NCI-H524 treated with DMSO at 0.1 percent for 48 hours (cell line): Measurements from ENCODE around the gene FTO.
A peak's percentile ranks its signal among the peaks of the same experiment; 100 is the strongest.
"Not testable (repeated sequence)": the region's sequence is repeated elsewhere in the genome, so short reads cannot be mapped to it uniquely, and the experiment has no call there.

Source experiments
- DNase-seq: peaks from one replicate; lab custom pipeline; 2025; lab: John Stamatoyannopoulos, UW

Gene FTO

DNA sequence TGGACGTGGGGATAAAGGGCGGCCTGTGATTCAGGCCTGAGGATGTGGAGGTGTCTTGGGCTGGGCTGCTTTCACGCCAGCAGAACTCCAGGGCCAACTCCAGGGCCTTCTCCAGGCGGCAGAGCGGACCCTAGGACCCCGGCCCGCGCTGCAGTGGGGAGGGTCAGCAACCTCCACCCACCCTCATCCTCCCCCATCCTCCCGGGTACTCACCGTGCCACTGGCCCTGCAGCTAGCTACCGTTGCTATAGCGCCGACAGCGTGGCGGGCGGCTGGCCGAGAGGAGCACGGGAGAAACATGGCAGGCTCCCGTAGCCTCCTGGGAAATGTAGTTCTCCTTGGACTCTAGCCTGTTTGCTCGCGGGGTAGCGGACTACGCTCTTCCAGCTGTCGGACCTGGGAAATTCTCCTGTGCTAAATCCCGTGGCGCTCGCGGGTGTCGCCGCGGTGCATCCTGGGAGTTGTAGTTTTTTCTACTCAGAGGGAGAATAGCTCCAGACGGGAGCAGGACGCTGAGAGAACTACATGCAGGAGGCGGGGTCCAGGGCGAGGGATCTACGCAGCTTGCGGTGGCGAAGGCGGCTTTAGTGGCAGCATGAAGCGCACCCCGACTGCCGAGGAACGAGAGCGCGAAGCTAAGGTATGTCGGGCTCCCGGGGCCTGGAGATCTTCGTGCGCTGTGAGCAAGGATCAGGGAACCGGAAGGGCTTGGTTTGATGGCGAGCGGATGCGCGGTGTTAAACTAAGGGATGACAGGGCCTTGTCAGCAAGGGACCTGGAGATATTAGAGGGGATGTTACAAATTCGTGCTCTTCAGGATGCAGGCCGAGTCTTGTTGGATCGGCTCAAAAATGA is at the start of gene FTO, which contains the start of gene RPGRIP1L:
FTO (plus strand) TSS at position 567 of the 855 bp plus-strand sequence.
RPGRIP1L (minus strand) TSS at position 270 of the 855 bp plus-strand sequence. CDS start 3,136 bp downstream, outside the sequence.
- peak; percentile 99 for DNase-seq

DNA sequence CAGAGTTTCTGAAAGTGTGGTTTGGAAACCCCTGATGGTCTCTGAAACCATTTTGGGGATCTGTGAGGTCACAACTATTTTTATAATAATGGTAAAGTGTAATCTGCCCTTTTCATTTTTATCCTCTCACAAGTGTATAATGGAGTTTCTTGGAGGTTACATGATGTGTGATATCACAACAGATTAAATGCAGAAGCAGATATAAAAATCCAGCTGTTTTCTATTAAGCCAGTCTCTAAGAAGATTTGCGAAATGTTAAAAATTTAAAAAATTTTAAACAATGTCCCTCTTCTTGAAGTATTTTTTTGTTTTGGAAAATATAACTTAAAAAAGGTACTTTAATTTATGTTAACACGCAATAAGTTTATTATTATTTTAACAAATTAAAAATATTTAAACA is 49.0 kb upstream of the FTO start:
- DNase-seq = no peak

DNA sequence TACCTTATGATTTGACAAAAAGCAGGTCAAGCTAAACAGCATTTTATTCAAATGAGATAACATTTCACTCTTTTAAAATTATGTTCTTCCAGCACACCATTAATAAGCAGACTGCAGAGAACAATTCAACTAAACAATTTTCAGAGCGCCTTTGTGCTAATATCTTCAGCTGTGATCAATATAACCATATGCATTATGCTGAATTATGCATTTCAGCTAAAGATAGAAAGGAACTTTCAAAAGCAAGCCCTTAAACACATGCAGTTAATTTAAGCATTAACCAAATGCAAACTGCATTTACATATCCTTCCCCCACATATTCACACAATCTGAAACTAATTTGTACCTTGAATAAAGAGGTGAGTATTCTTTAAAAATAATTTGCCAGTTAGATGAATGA is 41.9 kb upstream of the FTO start:
- no peak for DNase-seq

DNA sequence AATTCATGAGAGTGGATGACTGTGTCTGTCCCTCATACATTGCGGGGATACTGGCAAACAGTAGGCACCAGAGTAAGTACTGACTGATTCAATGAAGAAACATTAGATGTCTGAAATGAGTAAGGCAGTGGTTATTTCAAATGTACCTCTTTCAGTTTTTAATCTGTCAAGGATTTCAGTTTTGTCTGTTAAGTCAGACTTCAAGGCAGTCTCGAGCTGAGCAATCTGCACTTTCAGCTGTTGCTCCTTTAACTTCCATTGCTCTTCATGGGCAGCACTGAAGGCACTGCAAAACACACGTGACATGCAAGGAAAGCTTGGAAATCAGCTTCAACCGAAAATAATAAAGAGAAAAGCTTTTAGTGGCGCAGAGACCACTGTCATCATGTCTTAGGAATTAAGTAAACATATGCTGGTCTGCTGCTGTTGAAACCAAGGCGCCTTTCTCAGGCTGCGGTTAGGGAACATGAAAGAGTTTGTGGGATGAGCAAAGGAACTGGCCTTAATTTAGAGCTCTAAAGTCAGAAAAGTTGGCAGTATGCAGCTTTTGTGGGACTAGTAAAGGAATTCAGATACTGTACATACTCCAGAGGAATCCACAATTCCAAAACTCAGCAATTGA is 39.1 kb upstream of the FTO start:
- DNase-seq = no peak

DNA sequence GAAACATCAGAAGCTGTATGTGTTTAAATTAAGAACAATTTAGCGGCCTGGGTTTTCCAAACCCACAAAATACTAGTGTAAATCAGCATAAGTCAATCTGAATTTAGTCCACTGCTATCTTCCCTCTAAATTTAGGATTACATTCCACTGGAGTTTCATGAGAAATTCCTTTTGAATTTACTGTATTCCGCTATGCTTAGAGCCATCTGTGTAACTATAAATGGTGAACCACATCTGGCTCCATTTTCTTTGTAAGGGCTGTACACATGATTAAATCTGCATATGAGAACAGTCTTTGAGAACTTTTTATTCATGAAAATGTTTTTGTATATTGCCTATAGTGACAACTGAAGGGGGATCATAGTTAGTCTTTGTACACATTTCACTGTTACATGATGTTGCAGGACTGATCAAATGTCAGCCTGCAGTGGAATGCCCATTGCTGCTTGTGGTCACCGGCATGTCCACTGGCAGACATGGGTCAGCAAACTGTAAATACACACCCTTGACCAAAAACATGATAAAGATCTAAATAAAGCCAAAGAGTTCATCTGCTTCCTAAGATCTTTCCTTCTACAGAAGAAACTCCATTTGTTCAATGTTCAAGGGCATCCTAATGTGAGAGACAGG is 37.1 kb upstream of the FTO start:
- DNase-seq = no peak

DNA sequence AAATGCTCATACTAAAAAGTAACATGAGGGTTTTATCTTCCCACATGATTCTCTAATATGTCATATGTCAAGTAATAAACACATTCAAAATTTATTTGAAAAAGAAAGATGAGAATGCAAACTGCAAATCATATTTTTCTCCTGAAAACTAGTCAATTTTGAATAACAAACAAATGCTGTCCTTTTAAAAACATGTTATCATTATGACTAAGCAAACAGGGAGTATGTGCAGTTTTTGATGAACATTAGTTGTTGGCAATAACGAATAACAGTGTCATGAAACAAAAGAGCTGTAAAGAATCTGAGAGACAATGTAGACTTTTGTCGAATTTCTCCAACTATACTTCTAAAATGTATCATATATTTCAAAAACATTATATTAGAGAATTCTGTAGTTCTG is 35.1 kb upstream of the FTO start:
- no peak for DNase-seq

DNA sequence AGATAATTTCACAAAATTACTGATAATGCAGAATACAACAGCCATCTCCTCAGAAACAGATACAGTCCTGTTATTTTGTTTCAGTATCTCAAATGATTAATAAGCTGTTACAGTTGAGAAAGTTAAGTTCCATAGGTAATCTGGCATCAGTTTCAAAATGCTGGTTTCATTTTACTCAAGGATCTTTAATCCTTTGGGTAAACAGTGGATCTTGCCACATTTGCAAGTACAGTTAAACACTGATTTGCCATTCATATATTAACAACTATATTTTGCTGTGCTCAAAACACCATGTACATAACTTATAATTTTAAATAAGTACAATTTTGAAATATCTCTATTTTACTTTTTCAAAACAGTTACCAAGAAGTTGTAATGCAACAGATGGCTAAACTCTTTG is 31.5 kb upstream of the FTO start:
- DNase-seq = peak; percentile 15

DNA sequence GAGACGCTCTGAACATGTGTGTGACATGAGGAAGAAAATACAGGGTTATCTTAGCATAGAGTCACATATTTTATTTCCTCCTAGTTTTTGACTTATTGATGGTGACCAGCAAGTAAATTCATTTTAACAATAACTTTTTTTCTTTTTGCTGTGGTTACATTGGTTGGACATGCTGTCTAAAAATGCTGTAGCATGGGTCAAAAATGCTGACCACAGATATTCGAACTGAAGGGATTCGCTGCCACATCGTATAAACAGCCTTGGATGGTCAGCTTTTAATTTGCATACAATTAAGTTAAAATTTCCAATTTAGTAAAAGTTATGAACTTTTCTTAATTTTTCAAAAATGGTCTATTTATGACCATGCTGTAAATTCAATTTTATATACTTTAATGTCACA is 30.8 kb upstream of the FTO start:
- DNase-seq = no peak

DNA sequence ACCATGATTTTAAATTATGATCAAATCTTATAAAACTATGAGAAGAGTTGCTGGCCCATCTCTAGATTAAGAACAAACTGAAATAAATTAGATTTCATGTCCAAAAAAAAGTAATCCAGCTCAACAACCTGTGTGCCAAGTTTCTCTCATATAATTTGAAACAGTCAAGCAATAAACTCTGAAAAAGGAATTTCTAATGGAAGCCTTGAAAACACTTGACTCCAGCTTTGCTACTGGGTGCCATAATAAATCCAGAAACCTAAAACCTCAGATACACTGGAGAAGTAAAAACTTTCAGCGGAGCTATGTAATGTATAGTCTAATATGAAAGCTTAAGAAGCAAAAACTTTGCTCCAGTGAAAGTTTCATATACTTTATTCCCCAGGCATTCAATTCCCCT is 25.8 kb upstream of the FTO start:
- no peak for DNase-seq

DNA sequence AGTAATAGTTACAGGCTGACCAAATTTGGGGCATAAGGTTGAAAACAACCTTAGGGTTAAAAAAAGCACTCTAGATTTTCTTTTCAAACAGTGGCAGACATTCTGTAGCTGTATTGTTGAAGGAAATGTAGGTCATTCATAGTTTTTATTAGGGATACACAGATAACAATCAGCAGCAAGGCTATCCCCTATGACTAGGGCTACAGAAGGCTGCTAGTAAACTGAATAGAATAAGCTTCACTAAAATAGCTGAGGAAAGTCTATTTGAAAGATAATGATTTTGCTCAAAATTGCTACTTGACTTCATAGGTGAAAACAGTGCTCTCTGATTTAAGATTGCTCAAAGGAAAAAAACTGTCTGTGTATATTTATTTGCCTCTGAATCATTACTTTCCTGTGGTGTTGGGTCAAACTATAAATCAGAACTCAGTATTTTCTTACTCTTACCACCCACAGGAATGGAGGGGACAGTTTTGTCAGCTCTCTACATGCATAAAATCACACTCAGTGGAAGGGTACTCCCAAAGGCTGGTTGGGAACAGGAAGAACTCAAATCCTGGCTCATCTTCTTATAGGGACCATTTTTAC is 25.1 kb upstream of the FTO start:
- no peak for DNase-seq

DNA sequence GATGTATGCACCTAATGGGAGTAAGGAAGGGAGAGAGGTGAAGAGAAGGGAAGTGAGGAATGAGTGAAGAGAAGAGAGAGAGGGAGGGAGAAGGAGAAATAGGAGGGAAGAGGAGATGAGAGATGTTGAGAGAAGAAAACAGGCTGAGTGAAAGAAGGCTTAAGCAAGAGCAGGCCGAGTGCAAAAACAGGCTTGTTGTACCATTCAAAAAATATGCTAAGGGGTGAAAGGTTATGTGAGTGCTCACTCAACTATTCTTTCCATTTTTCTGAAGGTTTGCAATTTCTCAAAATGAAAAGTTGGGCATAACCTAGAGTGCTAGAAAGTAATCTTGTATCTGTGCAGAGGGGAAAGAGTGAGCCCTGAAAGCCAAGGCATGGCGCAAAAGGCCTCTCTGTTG is 23.2 kb upstream of the FTO start:
- DNase-seq = no peak

DNA sequence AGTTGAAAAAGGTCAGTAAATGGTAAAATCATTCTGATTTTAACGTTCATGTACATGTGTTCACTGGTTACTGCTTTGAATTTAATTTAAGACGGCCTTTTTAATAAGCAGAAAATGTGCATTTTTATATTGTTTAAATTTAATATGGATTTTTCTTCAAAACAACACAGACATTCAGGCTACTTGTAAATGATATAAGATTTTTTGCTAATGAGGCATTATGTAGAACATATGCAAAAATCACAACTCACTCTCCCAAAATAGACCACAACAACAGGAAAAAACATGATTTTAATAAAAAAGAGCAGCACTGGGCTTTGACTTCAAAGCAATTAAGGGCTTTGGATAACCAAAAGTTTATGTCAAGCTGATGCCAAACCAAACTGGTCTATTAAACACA is 22.6 kb upstream of the FTO start:
- DNase-seq = no peak

DNA sequence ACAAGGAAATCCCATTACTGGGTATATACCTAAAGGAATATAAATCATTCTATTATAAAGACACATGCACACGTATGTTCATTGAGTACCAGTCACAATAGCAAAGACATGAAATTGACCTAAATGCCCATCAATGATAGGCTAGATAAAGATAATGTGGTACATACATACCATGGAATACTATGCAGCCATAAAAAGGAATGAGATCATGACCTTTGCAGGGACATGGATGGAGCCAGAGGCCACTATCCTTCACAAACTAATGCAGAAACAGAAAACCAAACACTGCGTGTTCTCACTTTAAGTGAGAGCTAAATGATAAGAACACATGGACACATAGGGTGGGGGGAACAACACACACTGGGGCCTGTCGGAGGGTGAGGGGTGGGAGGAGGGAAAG is 18.6 kb upstream of the FTO start:
- not testable (repeated sequence) for DNase-seq

DNA sequence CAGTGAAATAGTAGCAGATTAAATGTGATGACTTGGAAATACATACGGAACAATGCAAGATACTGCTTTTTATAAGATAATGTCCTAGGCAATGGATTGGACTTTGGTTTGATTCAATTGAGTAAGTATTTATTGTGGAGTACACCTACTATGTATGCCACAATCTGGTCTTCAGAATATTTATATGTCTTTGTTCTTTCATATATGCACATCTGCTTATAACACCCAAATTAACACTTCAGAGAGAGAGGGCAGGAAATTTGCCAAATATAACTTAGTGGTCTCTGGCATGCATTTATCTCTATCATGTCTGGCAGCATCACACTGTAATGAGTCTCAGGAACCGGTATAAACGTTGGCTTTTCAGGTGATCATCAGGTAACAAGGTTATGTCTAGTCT is 17.2 kb upstream of the FTO start:
- no peak for DNase-seq

DNA sequence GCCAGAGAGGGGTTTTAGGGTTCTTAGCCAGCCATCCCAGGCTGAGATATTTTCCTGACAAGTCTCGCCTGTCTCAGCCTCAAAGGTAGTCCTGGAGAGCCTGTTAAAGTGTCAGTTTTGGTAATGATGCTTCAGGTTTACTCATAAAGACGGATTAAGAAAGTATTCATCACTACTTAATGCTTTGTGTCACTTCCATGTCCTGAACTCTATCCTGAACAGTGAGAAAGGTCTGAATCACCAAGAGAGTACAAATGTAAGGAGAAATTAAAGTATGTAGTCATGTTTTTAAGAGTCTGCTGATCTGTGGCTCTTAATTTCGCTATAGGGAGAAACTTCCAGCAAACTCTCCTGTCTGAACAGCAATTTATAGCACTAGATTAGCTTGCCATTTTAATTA is 14.3 kb upstream of the FTO start:
- no peak for DNase-seq

DNA sequence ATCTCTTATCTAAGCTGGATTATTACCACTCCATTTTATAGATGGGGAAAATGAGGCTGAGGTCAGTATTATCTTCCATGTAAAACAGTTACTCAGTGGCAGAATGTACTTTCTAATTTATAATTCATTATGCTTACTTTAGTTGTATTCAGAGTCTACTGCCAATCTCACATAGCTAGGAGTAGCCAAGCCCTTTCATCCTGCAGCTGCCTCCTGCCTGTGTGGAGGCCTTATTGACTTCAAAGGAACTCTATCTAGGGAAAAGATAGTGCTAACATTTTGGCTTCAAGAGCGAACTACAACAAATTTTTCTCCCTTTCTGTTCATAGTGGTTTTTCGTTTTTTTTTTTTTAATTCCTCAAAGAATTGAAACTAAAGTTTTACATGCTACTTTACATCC is 13.2 kb upstream of the FTO start:
- no peak for DNase-seq

DNA sequence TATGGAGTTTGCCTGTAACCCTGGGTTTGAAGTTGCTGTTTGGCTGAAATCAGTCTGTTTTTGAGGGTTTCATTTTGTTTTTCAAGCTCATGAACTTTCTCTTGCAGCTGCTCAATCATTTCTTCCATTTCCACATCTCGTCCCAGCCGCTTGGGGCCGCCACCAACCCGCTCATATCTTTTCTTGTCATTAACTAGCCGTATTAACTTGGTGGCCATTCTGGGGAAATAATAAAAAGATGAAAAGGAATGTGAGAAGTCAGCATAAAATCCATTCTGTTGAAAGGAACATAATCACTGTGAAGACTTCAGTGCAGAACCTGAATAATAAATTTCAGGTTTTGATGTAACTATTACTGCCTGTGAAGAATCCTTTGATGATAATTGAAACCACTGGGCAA is 11.8 kb upstream of the FTO start:
- no peak for DNase-seq

DNA sequence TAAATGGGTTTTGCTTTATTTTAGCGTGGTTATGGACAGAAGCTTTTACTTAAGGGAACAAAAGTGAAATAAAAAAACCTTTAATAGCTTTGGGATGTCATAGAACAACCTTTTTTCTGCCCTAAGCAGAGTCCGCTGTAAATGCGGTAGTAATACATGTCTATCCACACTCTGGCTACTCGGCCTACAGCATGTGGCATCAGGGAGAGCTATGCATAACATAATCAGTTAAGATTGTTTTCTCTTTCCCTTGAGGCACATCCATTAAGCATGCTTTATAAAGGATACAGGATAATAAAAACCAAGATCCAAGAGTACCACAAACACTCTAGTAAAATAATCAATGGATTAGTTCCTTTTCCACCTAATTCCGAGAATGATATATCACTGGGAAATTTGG is 10.6 kb upstream of the FTO start:
- DNase-seq = no peak

DNA sequence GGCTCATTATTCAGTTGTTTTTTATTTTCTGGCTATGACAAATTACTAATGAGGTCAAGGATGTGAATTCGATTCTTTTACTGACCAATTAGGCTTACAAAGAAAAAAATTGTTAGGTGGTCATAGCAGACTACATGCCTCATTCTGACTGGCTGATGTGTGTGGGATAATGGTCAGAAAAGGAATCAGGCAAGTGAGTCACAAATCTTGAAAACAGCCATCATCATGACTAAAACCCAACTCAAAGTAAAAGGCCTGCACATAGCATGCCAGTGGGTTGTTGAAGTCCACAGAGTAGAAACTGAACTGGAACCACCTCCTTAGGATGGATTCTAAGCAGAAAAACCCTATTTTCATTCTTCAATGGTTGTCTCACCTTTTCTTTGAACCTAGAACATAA is 8.9 kb upstream of the FTO start:
- no peak for DNase-seq

DNA sequence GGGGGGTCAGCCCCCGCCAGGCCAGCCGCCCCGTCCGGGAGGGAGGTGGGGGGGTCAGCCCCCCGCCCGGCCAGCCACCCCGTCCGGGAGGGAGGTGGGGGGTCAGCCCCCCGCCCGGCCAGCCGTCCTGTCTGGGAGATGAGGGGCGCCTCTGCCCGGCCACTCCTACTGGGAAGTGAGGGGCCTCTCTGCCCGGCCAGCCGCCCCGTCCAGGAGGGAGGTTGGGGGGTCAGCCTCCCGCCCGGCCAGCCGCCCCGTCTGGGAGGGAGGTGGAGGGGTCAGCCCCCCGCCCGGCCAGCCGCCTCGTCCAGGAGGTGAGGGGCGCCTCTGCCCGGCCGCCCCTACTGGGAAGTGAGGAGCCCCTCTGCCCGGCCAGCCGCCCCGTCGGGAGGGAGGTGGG is 5.7 kb upstream of the FTO start:
- not testable (repeated sequence) for DNase-seq

DNA sequence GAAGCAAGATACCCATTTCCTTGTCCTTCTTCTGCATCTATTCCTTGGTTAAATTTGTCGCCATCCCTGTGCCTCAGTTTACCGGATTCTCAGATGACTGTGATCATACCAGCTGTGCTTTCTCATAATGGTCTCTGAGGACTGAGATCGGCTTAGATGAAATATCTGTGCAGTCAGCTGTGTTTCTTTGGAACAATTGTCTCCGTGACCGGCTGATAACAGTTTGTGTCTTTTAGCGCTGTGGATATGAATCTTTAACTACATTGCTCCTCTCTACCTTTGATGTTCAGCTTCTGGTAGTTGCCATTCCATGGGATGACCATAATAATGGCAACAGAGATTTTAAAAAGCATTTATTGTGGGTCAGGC is 473 bp downstream of the FTO start:
- DNase-seq = no peak

DNA sequence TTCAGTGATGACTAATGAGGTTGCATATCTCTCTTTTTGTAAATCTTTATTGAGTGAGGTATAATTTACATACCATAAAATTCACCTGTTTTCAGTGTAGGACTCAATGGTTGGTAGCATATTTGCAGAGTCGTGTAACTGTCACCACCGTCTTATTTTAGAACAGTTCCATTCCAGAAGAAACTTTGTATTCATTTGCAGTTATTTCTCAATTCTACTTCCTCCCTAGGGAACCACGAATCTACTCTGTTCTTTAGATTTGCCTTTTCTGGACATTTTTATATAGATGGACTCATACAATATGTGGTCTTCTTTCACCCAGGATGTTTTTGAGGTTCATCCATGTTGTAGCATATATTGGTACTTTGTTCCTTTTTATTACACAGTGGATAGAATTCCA is 3.7 kb downstream of the FTO start:
- DNase-seq = no peak

DNA sequence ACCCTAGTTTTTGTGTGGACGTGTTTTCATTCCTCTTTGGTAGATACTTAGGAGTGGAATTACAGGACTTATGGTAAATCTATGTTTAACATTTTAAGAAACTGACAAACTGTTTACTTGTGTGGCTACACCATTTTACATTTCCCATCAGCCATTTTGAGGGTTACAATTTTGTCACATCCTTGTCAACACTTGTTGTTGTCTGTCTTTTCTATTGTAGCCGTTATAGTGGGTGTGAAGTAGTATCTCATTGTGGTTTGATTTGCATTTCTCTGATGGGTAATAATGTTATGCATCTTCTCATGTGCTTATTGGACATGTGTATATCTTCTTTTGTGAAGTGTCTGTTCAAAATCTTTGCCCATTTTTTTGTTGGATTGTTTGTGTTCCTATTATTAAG is 4.5 kb downstream of the FTO start:
- no peak for DNase-seq
